ENCODE measurements around the gene GNA12.

DNA sequence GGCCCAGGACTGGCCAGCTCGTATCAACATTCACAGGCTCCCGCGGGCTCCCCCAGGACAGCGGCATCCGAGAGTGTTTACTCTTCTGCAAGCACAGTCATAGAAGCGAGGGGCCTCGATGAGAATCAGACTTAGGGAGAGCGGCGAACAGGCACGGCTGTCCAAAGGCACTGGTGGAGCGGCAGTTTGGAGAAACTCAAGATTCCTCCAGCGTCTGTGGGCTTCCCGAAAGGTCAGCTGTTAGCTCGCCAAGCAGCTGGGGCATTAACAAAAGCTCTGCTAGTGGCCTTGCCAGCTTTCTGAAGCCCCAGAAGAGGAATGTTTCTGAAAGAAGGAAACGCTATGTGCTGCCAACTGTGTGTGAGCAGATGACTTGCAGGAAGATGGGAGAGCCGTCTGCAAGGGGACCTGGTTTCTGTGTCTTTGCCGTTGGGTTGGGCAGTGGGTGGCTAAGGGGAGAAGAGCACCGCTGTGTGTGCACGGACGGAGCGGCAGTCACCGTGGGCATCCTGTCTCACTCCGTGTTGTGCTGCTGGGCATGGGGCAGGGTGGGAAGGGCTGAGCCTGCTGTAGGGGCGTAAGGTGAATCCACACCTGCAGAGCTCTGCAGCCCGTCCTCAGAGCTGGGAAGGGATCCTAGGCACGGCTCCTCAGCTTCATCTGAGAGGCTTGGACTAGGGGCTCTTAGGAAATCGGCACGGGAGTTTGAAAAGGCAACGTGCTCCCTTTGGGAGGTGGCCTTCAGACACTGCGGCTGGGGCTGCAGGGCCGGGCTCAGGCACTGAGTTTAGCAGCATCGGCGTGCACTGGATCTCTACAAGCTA is 114.0 kb downstream of the GNA12 start:
- TF ChIP-seq GATA2 (IDR thresholded peaks at IDR 0.05; ENCODE audit: low read depth, low read length) = no peak
- TF ChIP-seq GATA3 (IDR thresholded peaks at IDR 0.05; ENCODE audit: low read depth, low read length) = no peak

Measured in SH-SY5Y (cell line).